ENCODE data around the gene PLA2G12B. TPM values are rescaled to one million over a fixed set of nuclear protein-coding genes. Genes with fewer than 3 reads are reported as not detected.

PLA2G12B gene
- total RNA-seq, 3 donors from 2014 or later: 10.7 to 16.9 (median 13.9) TPM

DNA sequence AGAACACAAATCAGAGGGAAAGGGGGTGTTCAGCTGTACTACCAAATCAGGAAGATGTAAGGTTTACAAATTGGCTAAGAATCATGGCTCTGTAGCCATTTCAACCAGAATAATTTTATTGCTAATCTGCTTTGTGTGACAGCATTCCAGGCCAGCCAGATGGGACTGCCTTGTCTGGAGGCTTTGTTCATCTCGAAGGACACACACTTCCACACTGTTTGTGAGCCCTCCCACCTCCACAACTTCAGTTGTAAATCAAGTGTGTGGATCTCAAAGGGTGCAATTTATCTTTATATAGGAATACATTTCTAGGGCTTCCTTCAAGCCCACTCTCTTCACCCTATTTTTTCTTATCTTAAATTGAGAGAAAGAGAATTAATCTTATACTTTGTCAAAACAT, 68.0 kb downstream of the PLA2G12B start:
- no peaks in the 10 kb centered on the region for H3K36me3 ChIP-seq (ENCODE audit: low read depth)
- H3K4me3 ChIP-seq: no peak overlapping the region
- intact Hi-C loops (cut with DNase I, micrococcal nuclease): no loop called here
- H3K9me3 ChIP-seq: no peaks in the 10 kb centered on the region
- TF ChIP-seq, protein P1, sequence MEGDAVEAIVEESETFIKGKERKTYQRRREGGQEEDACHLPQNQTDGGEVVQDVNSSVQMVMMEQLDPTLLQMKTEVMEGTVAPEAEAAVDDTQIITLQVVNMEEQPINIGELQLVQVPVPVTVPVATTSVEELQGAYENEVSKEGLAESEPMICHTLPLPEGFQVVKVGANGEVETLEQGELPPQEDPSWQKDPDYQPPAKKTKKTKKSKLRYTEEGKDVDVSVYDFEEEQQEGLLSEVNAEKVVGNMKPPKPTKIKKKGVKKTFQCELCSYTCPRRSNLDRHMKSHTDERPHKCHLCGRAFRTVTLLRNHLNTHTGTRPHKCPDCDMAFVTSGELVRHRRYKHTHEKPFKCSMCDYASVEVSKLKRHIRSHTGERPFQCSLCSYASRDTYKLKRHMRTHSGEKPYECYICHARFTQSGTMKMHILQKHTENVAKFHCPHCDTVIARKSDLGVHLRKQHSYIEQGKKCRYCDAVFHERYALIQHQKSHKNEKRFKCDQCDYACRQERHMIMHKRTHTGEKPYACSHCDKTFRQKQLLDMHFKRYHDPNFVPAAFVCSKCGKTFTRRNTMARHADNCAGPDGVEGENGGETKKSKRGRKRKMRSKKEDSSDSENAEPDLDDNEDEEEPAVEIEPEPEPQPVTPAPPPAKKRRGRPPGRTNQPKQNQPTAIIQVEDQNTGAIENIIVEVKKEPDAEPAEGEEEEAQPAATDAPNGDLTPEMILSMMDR (IDR thresholded peaks at IDR 0.05): no peak
- DNase-seq (no peak), ATAC-seq (no peak)
- H3K4me1 ChIP-seq (ENCODE audit: low read depth): no peaks in the 10 kb centered on the region

DNA sequence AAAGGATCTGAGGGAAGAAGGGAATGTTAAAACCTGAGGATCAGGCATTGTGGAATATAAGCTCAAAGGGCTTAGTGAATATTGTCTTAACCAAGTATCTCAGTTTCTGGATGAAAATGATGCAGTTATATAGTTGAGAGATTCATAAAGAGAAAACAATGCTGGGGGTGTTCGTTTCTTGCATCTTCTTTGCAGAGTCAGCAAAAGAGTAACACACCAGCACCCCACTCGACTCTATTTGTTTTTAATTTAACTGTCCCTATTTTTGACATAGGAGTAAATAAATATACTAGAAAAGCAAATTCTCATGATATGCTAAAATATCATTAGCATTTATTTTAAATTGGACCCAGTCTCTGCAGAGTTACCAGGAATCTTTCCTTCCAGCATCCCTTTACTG, 68.7 kb downstream of the PLA2G12B start:
- intact Hi-C loops (cut with DNase I, micrococcal nuclease): no loop called here
- no peak for ATAC-seq
- DNase-seq: no peak
- H3K4me1 ChIP-seq (ENCODE audit: low read depth): no peaks in the 10 kb centered on the region
- no peaks in the 10 kb centered on the region for H3K9me3 ChIP-seq
- no peaks in the 10 kb centered on the region for H3K36me3 ChIP-seq (ENCODE audit: low read depth)
- TF ChIP-seq, protein P1 (IDR thresholded peaks at IDR 0.05): no peak
- H3K4me3 ChIP-seq: no peak overlapping the region

Other genes starting within 250 kb of the PLA2G12B start
- gene OIT3, start 61.1 kb downstream of the PLA2G12B start, total RNA-seq: under 1 TPM; 0.12 to 0.25 (median 0.17) TPM
- gene P4HA1, start 142.1 kb upstream of the PLA2G12B start, total RNA-seq: 10 to 100 TPM; 21.0 to 26.1 (median 26.0) TPM
- 1 to 10 TPM; 3.5 to 5.1 (median 3.6) TPM for gene NUDT13, start 155.6 kb upstream of the PLA2G12B start, total RNA-seq
- gene ECD, start 213.2 kb upstream of the PLA2G12B start, total RNA-seq: 10 to 100 TPM; 20.5 to 23.6 (median 20.8) TPM
- 10 to 100 TPM; 15.4 to 23.0 (median 20.5) TPM for gene FAM149B1, start 213.3 kb upstream of the PLA2G12B start, total RNA-seq